ENCODE data around the gene MBOAT1.
"Not testable (repeated sequence)": the region's sequence is repeated elsewhere in the genome, so short reads cannot be mapped to it uniquely, and the experiment has no call there.

The MBOAT1 gene

GRCh38 chr6:20202324-20202658 is 10.0 kb downstream of the MBOAT1 start:
- DNase-seq, result no peak

DNA sequence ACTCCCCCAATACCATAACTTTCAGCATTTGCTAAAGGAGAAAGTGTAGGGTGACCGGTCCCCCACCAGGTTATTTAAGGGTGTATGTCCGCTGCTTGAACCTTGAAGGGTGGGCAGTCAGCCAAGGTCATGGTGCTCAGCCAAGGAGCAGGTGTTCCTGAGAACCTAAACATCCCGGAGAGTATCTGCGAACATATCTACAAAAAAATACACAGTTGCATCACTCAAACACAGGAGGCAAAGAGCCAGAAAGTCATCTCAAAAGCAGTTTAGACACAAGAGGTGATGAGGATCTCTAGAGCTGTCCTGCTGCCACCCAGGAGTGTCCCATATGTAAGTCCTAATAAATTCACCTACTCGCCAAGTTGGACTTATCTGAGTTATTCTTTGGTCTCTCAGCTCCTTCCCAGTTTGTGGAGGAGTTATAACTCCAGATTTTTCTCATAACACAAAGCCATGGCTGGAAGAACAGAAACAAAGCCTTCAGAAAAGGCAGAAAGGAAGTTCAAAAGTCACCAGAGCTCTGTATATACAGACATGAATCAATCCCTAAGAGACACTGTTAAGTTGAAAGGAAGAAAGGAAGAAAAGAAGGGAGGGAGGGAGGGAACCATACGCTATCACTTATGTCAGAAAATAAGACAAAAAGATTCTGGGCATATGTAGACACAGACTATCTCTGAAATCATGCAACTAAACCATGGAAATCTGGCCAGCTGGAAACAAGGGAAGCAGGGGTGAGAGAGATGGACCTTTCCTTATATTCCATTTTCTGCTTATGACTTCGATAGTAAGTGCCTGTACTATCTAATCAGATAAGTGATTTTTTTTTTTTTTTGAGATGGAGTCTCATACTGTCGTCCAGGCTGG is 11.3 kb downstream of the MBOAT1 start:
- no peak for DNase-seq

GRCh38 chr6:20198775-20199174 is 13.5 kb downstream of the MBOAT1 start:
- no peak for DNase-seq

GRCh38 chr6:20198156-20198774 is 14.0 kb downstream of the MBOAT1 start:
- no peak for DNase-seq

GRCh38 chr6:20197251-20197650 is 15.0 kb downstream of the MBOAT1 start:
- no peak for DNase-seq

DNA sequence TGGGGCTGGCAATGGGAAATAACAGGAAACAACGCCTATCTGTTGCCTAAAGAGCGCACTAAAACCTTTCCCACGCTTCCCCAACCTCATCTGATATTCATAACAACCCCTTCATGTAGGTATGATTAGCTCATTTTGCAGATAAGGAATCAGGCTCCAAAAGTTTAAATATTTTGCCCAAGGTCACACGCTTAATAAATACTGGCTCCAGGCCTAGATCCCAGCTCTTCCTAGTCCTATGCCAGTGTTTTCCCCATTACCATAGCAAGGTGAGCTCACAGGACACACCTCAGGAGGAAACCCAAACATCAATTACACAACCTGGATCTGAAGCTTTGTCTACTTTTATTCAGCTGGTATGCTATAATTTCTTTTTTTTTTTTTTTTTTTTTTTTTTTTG is 19.6 kb downstream of the MBOAT1 start:
- DNase-seq, result no peak

DNA sequence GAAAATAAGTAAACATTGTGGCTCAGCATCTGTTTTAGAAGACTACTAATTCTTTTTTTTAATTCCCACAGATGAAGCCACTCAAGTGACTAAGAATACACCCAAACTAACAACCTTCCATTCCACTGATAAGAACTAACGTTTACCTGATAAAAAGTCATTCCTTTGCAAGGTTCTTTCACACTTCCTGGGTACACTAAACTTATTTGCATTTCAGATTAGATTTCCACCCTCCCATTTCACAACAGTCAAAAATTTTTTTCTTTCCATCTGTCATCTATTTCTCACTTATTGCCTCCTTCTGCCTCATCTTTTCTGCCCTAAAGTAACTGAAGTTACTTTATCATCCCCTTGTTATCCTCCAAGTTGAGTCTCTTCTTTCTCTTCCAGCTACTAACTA is 20.3 kb downstream of the MBOAT1 start:
- no peak for DNase-seq

- DNase-seq, result no peak
Measured at GRCh38 chr6:20188630-20189075, 23.6 kb downstream of the MBOAT1 start.

GRCh38 chr6:20186981-20187380 is 25.3 kb downstream of the MBOAT1 start:
- DNase-seq, result no peak

DNA sequence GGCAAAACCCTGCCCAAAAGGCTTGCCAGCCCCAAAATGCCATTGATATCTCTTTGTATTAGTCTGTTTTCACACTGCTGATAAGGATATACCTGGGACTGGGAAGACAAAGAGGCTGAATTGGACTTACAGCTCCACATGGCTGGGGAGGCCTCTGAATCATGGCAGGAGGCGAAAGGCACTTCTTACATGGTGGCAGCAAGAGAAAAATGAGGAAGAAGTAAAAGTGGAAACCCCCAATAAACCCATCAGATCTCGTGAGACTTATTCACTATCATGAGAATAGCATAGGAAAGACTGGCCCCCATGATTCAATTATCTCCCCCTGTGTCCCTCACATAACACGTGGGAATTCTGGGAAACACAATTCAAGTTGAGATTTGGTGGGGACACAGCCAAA is 28.6 kb downstream of the MBOAT1 start:
- DNase-seq, result no peak

DNA sequence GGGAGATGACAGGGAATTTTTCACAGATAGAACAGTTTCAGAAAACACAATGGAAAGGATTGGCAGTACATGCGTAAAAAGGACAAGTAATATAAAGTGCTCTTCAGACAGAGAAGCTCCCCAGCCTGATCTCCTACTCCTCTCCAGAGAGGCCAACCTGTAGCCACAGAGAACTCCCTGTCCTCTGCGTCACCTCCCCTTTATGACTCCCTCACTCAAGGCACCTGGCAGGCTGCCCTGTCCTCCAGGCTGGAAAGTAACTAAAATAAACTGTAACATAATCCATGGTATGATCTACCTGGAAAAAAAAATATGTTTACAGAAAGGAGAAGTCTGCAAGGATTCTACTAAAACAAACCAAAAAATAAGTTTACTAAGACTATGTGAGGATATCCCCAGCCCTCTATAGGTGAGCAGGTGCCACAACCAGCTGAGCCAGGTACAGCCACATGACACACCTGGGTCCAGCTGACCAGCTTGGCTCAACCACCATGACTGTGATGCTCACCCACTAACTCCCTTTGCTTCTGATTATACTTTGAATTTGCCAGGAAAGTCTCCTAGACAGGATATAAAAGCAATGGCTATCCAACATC is 29.2 kb downstream of the MBOAT1 start:
- no peak for DNase-seq

- no peak for DNase-seq
Measured at GRCh38 chr6:20182069-20182468, 30.2 kb downstream of the MBOAT1 start.

DNA sequence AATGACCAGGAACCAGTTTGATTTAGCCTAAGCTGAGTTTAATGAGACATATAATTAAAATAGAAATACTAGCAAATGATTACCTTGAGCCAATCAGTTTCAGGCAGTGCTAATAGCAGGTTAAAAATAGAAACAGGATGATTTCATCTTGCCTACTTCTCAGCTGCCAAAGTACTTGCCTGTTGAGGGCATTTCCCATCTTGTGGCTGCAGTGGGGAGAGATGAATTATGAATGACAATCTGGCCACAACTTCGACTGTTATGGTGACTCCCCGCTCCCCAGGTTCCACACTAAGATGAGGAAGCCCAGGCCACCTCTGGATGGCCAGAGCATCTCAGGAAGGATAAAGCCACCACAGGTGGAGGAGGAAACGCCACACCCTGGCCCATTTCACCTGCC is 31.3 kb downstream of the MBOAT1 start:
- DNase-seq, result peak in 1 of 2 experiments; percentile 5

- not testable (repeated sequence) for DNase-seq
Measured at GRCh38 chr6:20179287-20180045, 32.8 kb downstream of the MBOAT1 start.

DNA sequence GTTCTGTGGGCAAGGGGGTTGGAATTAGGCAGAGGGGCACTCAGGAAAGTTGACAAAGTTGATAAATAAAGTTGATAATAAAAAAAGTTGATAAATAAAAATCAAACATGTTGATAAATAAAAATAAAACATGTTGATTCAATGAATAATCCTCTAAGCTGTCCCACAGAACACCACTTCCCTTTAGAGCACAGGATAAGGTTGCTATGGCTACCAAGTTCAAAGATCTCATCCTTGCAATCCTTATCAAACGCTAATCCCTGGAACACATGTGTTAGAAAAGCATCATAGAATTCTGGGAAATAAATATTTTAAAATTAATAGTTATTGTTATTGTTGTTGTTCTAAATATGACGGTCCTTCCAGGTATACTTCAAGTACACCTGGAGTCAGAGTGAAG is 33.9 kb downstream of the MBOAT1 start:
- DNase-seq, result no peak

DNA sequence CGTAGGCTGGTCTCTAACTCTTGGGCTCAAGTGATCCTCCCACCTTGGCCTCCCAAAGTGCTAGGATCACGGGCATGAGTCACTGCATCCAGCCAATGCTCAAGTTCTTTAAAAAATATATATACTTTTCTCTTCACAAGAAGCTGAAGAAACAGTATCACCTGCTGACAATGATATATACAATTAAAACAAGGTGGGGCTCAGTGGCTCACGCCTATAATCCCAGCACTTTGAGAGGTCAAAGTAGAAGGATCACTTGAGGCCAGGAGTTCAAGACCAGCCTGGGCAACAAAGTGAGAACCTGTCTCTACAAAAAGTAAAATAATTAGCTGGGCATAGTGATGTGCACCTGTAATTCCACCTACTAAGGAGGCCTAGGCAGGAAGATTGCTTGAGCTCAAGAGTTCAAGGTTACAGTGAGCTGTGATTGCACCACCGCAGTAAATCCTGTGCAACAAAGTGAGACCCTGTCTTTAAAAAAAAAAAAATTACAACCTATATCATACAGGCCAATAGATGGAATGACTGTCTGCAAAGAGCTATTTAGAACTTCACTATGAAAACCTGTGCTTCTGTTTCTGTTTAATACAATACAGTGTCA is 36.4 kb downstream of the MBOAT1 start:
- DNase-seq, result no peak

DNA sequence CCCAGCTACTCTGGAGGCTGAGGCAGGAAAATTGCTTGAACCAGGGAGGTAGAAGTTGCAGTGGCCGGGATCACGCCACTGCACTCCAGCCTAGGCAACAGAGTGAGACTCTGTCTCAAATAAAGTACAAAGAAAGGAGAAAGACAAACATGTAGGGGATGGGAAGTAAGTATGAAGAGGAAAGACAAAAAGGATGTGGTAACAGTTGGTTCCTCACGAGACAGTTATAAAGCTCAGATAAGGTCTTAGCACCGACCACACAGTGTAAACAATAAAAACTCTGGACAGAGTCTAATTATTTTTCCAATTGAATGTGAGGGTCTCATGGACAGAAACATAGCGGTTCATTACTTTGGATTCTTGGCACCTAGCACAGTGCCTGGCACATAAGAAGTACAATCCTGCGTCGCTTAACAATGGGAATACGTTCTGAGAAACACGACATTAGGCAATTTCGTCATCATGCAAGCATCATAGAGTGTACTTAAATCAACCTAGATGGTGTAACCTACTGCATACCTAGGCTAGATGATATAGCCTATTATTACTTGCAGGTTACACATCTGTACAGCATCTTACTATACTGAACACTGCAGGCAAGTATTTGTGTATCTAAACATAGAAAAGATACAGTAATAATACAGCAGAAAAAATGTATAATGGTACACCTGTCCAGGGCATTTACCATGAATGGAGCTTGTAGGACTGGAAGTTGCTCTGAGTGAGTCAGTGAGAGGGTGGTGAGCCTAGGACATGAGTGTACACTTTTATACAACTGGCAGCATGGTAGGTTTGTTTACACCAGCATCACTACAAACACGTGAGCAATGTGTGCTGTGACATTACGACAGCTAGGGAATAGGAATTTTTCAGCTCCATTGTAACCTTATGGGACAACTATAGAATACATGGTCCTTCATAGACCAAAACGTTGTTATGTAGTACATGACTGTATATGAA is 38.2 kb downstream of the MBOAT1 start:
- DNase-seq, result peak; percentile 88 to 94

- DNase-seq, result no peak
Measured at GRCh38 chr6:20172842-20173456, 39.3 kb downstream of the MBOAT1 start.

GRCh38 chr6:20170455-20171148 is 41.7 kb downstream of the MBOAT1 start:
- DNase-seq, result no peak

- no peak for DNase-seq
Measured at GRCh38 chr6:20169786-20170185, 42.5 kb downstream of the MBOAT1 start.

All from Kasumi-1 (cell line).